KOPT-K1 (cell line): ENCODE results near the gene C1QTNF5.
A peak's percentile ranks its signal among the peaks of the same experiment; 100 is the strongest.

ENCODE experiments used
- H3K27ac ChIP-seq: fragments of 200-600 bp; sonication (generic); 2 replicates; pipeline ENCODE4 v1.5.1; 2016; ENCODE audit warnings: antibody characterized with exemption, mild to moderate bottlenecking, low read depth, low read length; ENCODE audit not compliant: poor library complexity, severe bottlenecking
- H3K36me3 ChIP-seq: fragments of 200-600 bp; sonication (generic); 2 replicates; pipeline ENCODE4 v1.5.1; 2017; ENCODE audit warnings: antibody characterized with exemption, mild to moderate bottlenecking, low read length, moderate library complexity; ENCODE audit not compliant: insufficient read depth
- H3K9me3 ChIP-seq: fragments of 200-600 bp; sonication (generic); 2 replicates; pipeline ENCODE4 v1.5.1; 2017; ENCODE audit warnings: antibody characterized with exemption, low read length, mild to moderate bottlenecking; ENCODE audit not compliant: insufficient read depth, poor library complexity, severe bottlenecking

C1QTNF5 gene

GRCh38 chr11:119320776-119321524 is 19.7 kb downstream of the C1QTNF5 start:
- H3K27ac ChIP-seq: peak overlapping the region; percentile 45
- H3K9me3 ChIP-seq: no peaks in the 10 kb centered on the region
- no peaks in the 10 kb centered on the region for H3K36me3 ChIP-seq

- Histone ChIP-seq H3K36me3 (no peaks in the 10 kb centered on the region), H3K9me3 (no peaks in the 10 kb centered on the region), H3K27ac (peak overlapping the region; percentile 45)
Measured at GRCh38 chr11:119320240-119320775, 20.4 kb downstream of the C1QTNF5 start.

GRCh38 chr11:119319700-119320239 is 20.9 kb downstream of the C1QTNF5 start:
- no peaks in the 10 kb centered on the region for H3K9me3 ChIP-seq
- H3K27ac ChIP-seq: no peak overlapping the region
- no peaks in the 10 kb centered on the region for H3K36me3 ChIP-seq

- Histone ChIP-seq H3K27ac (no peak overlapping the region), H3K36me3 (no peaks in the 10 kb centered on the region), H3K9me3 (no peaks in the 10 kb centered on the region)
Measured at GRCh38 chr11:119319136-119319699, 21.5 kb downstream of the C1QTNF5 start.

GRCh38 chr11:119318240-119319135 is 22.2 kb downstream of the C1QTNF5 start:
- Histone ChIP-seq H3K9me3 (no peaks in the 10 kb centered on the region), H3K27ac (no peak overlapping the region), H3K36me3 (no peaks in the 10 kb centered on the region)

GRCh38 chr11:119317592-119318239 is 23.0 kb downstream of the C1QTNF5 start:
- no peaks in the 10 kb centered on the region for H3K9me3 ChIP-seq
- H3K27ac ChIP-seq: no peak overlapping the region
- no peaks in the 10 kb centered on the region for H3K36me3 ChIP-seq

- H3K27ac ChIP-seq: no peak within 1 kb of the TSS
- H3K36me3 ChIP-seq: no peaks in the 10 kb centered on the region
- no peaks in the 10 kb centered on the region for H3K9me3 ChIP-seq
Measured at GRCh38 chr11:119316729-119317591, 23.7 kb downstream of the C1QTNF5 start, which contains the start of gene MCAM. TSS of gene MCAM (minus strand) at chr11:119317130. CDS start at chr11:119317101, 29 bp downstream.

GRCh38 chr11:119316016-119316728 is 24.5 kb downstream of the C1QTNF5 start:
- Histone ChIP-seq H3K9me3 (no peaks in the 10 kb centered on the region), H3K27ac (no peak overlapping the region)

GRCh38 chr11:119315131-119316015 is 25.3 kb downstream of the C1QTNF5 start:
- Histone ChIP-seq H3K36me3 (no peaks in the 10 kb centered on the region), H3K27ac (no peak overlapping the region), H3K9me3 (no peaks in the 10 kb centered on the region)

More at GRCh38 chr11:119316016-119316728, 24.5 kb downstream of the C1QTNF5 start:
- no peaks in the 10 kb centered on the region for H3K36me3 ChIP-seq

- Histone ChIP-seq H3K9me3 (no peaks in the 10 kb centered on the region), H3K36me3 (peaks cover under 1% of the 10 kb centered on the region; the same call in 1 of the 2 replicates), H3K27ac (no peak overlapping the region)
Measured at GRCh38 chr11:119314726-119315125, 26.0 kb downstream of the C1QTNF5 start.

GRCh38 chr11:119310682-119311052 is 30.0 kb downstream of the C1QTNF5 start:
- H3K9me3 ChIP-seq: no peaks in the 10 kb centered on the region
- peaks cover 22% of the 10 kb centered on the region; the same call in 1 of the 2 replicates for H3K36me3 ChIP-seq
- H3K27ac ChIP-seq: no peak overlapping the region

- H3K27ac ChIP-seq: no peak overlapping the region
- H3K9me3 ChIP-seq: no peaks in the 10 kb centered on the region
- H3K36me3 ChIP-seq: peaks cover 23% of the 10 kb centered on the region; the same call in 1 of the 2 replicates
Measured at GRCh38 chr11:119309953-119310681, 30.6 kb downstream of the C1QTNF5 start.
